Neural progenitor cell (in vitro differentiated cells): ENCODE measurements around the gene DEFB116. TPM values are rescaled to one million over a fixed set of nuclear protein-coding genes. Genes with fewer than 3 reads are reported as not detected.

ENCODE experiments used
- DNase-seq: peaks from one replicate; pipeline ENCODE4 v3.0.0-alpha.2; 2016; ENCODE audit warnings: low spot score
- H2AFZ ChIP-seq: fragments of 200-600 bp; sonication (generic); replicated peaks from 2 replicates; pipeline ENCODE4 v1.6.1; 2016; ENCODE audit warnings: antibody characterized with exemption
- H3F3A ChIP-seq: fragments of 200-600 bp; sonication (generic); 2 replicates; pipeline ENCODE4 v1.6.1; 2016; ENCODE audit warnings: antibody characterized with exemption, low read depth
- H3K27ac ChIP-seq: fragments of 200-600 bp; sonication (generic); 2 replicates; pipeline ENCODE4 v1.5.1; 2016; ENCODE audit warnings: mild to moderate bottlenecking
- H3K27me3 ChIP-seq: fragments of 200-600 bp; sonication (generic); 2 replicates; pipeline ENCODE4 v1.6.1; 2016; ENCODE audit warnings: mild to moderate bottlenecking, moderate library complexity
- H3K36me3 ChIP-seq: fragments of 200-600 bp; sonication (generic); 2 replicates; pipeline ENCODE4 v1.5.1; 2016
- H3K4me1 ChIP-seq: fragments of 200-600 bp; sonication (generic); 2 replicates; pipeline ENCODE4 v1.6.1; 2016; ENCODE audit warnings: mixed run types
- H3K4me2 ChIP-seq: fragments of 200-600 bp; sonication (generic); 2 replicates; pipeline ENCODE4 v1.6.1; 2016
- H3K4me3 ChIP-seq: fragments of 200-600 bp; sonication (generic); 2 replicates; pipeline ENCODE4 v1.5.1; 2016
- H3K79me2 ChIP-seq: fragments of 200-600 bp; sonication (generic); 2 replicates; pipeline ENCODE4 v1.6.1; 2016; ENCODE audit warnings: low read depth
- H3K9ac ChIP-seq: fragments of 200-600 bp; sonication (generic); 2 replicates; pipeline ENCODE4 v1.6.1; 2016
- H3K9me3 ChIP-seq: fragments of 200-600 bp; sonication (generic); 2 replicates; pipeline ENCODE4 v1.5.1; 2016; ENCODE audit warnings: low read depth
- H4K20me1 ChIP-seq: fragments of 200-600 bp; sonication (generic); 2 replicates; pipeline ENCODE4 v1.6.1; 2016; ENCODE audit warnings: low read depth
- H3K27ac Mint-ChIP-seq: 3 replicates; pipeline ENCODE4 v1.8.0; 2021; ENCODE audit warnings: mixed read lengths
- H3K27me3 Mint-ChIP-seq: 2 replicates; pipeline ENCODE4 v1.8.0; 2022; ENCODE audit warnings: low read depth, mild to moderate bottlenecking, inconsistent platforms, moderate library complexity, mixed read lengths; ENCODE audit not compliant: insufficient read depth
- H3K36me3 Mint-ChIP-seq: 3 replicates; pipeline ENCODE4 v1.8.0; 2021; ENCODE audit warnings: mixed read lengths
- H3K4me1 Mint-ChIP-seq: 3 replicates; pipeline ENCODE4 v1.8.0; 2021; ENCODE audit warnings: mixed read lengths
- H3K4me3 Mint-ChIP-seq: 3 replicates; pipeline ENCODE4 v1.8.0; 2021; ENCODE audit warnings: mild to moderate bottlenecking, moderate library complexity, mixed read lengths
- H3K9me3 Mint-ChIP-seq: 3 replicates; pipeline ENCODE4 v1.8.0; 2020; ENCODE audit warnings: mixed read lengths
- EZH2 ChIP-seq: fragments of 200-600 bp; sonication (generic); IDR thresholded peaks from 2 replicates; pipeline ENCODE4 v1.6.1; 2017; ENCODE audit warnings: antibody characterized with exemption, mild to moderate bottlenecking, moderate library complexity
- EZH2phosphoT487 ChIP-seq: fragments of 200-600 bp; sonication (generic); IDR thresholded peaks from 2 replicates; pipeline ENCODE4 v1.6.1; 2017; ENCODE audit warnings: antibody characterized with exemption
- small RNA-seq: library from RNA; depleted of rRNA; stranded (forward); fragments of <200 nt; gene quantifications from one replicate; pipeline ENCODE3, GENCODE V24; 2015
- total RNA-seq: library from RNA; depleted of rRNA; stranded (reverse); fragments of >200 nt; gene quantifications from 2 replicates; pipeline ENCODE4 v1.2.3, GENCODE V29; 2015; ENCODE audit warnings: low replicate concordance
- TF ChIP-seq, protein P1 (sequence below): fragments of 200-600 bp; sonication (generic); IDR thresholded peaks from 2 replicates; pipeline ENCODE4 v1.5.1; 2017; ENCODE audit warnings: antibody characterized with exemption, mild to moderate bottlenecking

DEFB116 gene
- total RNA-seq, 1 donor from 2014 or later: not detected

DNA sequence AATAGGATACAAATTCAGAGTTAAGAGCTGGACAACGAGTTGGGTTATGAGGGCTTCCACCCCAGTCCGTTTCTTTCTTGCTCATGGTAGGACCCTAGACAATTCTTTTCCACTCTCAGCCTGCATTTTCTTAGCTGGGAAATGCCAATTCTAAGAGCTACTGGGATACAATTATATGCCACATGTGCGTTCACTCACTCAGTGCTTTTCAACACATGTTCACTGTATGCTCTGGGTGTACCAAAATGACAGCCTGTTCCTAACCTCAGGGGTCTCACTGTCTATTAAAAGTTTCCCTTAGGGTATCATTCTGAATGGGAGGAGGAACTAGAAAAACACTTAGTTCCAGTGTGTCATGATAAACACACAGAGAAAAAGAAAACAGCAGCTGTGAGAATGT is 51.4 kb downstream of the DEFB116 start:
- Histone ChIP-seq H3K79me2 (no peaks in the 10 kb centered on the region), H2AFZ (no peak overlapping the region), H3K27ac (no peak overlapping the region), H3K36me3 (no peaks in the 10 kb centered on the region), H3F3A (no peaks in the 10 kb centered on the region), H3K27me3 (no peaks in the 10 kb centered on the region), H3K4me2 (no peak overlapping the region), H3K9ac (no peak overlapping the region), H3K4me3 (no peak overlapping the region), H3K9me3 (peaks cover 56% of the 10 kb centered on the region), H3K4me1 (no peaks in the 10 kb centered on the region), H4K20me1 (no peaks in the 10 kb centered on the region)
- Mint-ChIP-seq H3K27ac (no peak overlapping the region), H3K36me3 (no peaks in the 10 kb centered on the region), H3K27me3 (no peaks in the 10 kb centered on the region), H3K9me3 (peaks cover 40% of the 10 kb centered on the region), H3K4me1 (no peaks in the 10 kb centered on the region), H3K4me3 (no peak overlapping the region)
- TF ChIP-seq EZH2 (no peak), EZH2phosphoT487 (no peak)
- TF ChIP-seq, protein P1, sequence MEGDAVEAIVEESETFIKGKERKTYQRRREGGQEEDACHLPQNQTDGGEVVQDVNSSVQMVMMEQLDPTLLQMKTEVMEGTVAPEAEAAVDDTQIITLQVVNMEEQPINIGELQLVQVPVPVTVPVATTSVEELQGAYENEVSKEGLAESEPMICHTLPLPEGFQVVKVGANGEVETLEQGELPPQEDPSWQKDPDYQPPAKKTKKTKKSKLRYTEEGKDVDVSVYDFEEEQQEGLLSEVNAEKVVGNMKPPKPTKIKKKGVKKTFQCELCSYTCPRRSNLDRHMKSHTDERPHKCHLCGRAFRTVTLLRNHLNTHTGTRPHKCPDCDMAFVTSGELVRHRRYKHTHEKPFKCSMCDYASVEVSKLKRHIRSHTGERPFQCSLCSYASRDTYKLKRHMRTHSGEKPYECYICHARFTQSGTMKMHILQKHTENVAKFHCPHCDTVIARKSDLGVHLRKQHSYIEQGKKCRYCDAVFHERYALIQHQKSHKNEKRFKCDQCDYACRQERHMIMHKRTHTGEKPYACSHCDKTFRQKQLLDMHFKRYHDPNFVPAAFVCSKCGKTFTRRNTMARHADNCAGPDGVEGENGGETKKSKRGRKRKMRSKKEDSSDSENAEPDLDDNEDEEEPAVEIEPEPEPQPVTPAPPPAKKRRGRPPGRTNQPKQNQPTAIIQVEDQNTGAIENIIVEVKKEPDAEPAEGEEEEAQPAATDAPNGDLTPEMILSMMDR: no peak
- DNase-seq: no peak

Small RNA genes within 50 kb of the gene (small RNA-seq; reads per million reads assigned to genes)
- gene RNA5SP480: not detected

Other genes with a start within 250 kb of the DEFB116 start
- not detected in 2 replicates for gene DEFB115, start 50.9 kb downstream of the DEFB116 start, total RNA-seq
- gene DEFB118, start 60.0 kb upstream of the DEFB116 start, total RNA-seq: not detected in 2 replicates
- gene DEFB119, start 82.0 kb upstream of the DEFB116 start, total RNA-seq: not detected in 2 replicates
- gene DEFB121, start 97.6 kb upstream of the DEFB116 start, total RNA-seq: not detected in 2 replicates
- not detected in 2 replicates for gene DEFB123, start 132.0 kb upstream of the DEFB116 start, total RNA-seq
- gene DEFB124, start 166.5 kb upstream of the DEFB116 start, total RNA-seq: not detected in 2 replicates
- not detected in 2 replicates for gene REM1, start 166.7 kb upstream of the DEFB116 start, total RNA-seq
- gene HM13, start 205.9 kb upstream of the DEFB116 start, total RNA-seq: 46.2 and 81.5 TPM in 2 replicates